Mucosa of gallbladder (tissue), 1 donor: ENCODE measurements around the gene ZNF682. TPM values are rescaled to one million over a fixed set of nuclear protein-coding genes. Genes with fewer than 3 reads are reported as not detected.
"Not testable (repeated sequence)": the region's sequence is repeated elsewhere in the genome, so short reads cannot be mapped to it uniquely, and the experiment has no call there.

Experiments used
- DNase-seq: peaks from one replicate; pipeline ENCODE4 v3.0.0-alpha.2; 2020; ENCODE audit warnings: low spot score
- total RNA-seq: library from RNA; stranded (reverse); gene quantifications from one replicate; pipeline ENCODE4 v1.2.1, GENCODE V29; 2021
- donor health status: DM: no; HTN: no; CAD: no.

ZNF682 gene
- 6.0 TPM for total RNA-seq

- DNase-seq: peak; percentile 96
Observed at GRCh38 chr19:20039203-20039723, at the start of gene ZNF682. Gene ZNF682, minus strand, starts transcription at chr19:20039505. Its CDS starts 160 bp downstream, at chr19:20039345.

- not testable (repeated sequence) for DNase-seq
Observed at GRCh38 chr19:20082876-20083275, 43.6 kb upstream of the ZNF682 start.

GRCh38 chr19:20082232-20082833 is 43.0 kb upstream of the ZNF682 start:
- DNase-seq: not testable (repeated sequence)

- DNase-seq: no peak
Observed at GRCh38 chr19:20080656-20081055, 41.4 kb upstream of the ZNF682 start.

GRCh38 chr19:20079476-20079875 is 40.2 kb upstream of the ZNF682 start:
- no peak for DNase-seq

GRCh38 chr19:20078581-20079031 is 39.3 kb upstream of the ZNF682 start:
- peak; percentile 18 for DNase-seq

- peak; percentile 98 for DNase-seq
Observed at GRCh38 chr19:20077791-20078463, 38.6 kb upstream of the ZNF682 start, which contains the start of gene ZNF90. Gene ZNF90, plus strand, starts transcription at chr19:20078000. Its CDS starts 133 bp downstream, at chr19:20078133.

GRCh38 chr19:20072936-20073335 is 33.6 kb upstream of the ZNF682 start:
- no peak for DNase-seq

- DNase-seq: no peak
Observed at GRCh38 chr19:20070691-20071090, 31.4 kb upstream of the ZNF682 start.

GRCh38 chr19:20068559-20068958 is 29.3 kb upstream of the ZNF682 start:
- not testable (repeated sequence) for DNase-seq

- no peak for DNase-seq
Observed at GRCh38 chr19:20067943-20068342, 28.6 kb upstream of the ZNF682 start.

- no peak for DNase-seq
Observed at GRCh38 chr19:20066861-20067260, 27.6 kb upstream of the ZNF682 start.

GRCh38 chr19:20060282-20060681 is 21.0 kb upstream of the ZNF682 start:
- no peak for DNase-seq

- not testable (repeated sequence) for DNase-seq
Observed at GRCh38 chr19:20058738-20059137, 19.4 kb upstream of the ZNF682 start.

GRCh38 chr19:20051841-20052768 is 12.8 kb upstream of the ZNF682 start:
- DNase-seq: peak; percentile 97

- not testable (repeated sequence) for DNase-seq
Observed at GRCh38 chr19:20045742-20046141, 6.4 kb upstream of the ZNF682 start.

GRCh38 chr19:20044663-20045062 is 5.4 kb upstream of the ZNF682 start:
- no peak for DNase-seq

- DNase-seq: no peak
Observed at GRCh38 chr19:20038358-20039202, 725 bp downstream of the ZNF682 start.

- no peak for DNase-seq
Observed at GRCh38 chr19:20035935-20036334, 3.4 kb downstream of the ZNF682 start.

GRCh38 chr19:20028611-20029010 is 10.7 kb downstream of the ZNF682 start:
- DNase-seq: no peak

- no peak for DNase-seq
Observed at GRCh38 chr19:20005741-20006140, 33.6 kb downstream of the ZNF682 start.
